Lung (tissue), 12 donors: Measurements from ENCODE around the gene NAALADL2. TPM values are rescaled to one million over a fixed set of nuclear protein-coding genes. Genes with fewer than 3 reads are reported as not detected.

Experiments used
- ATAC-seq: fragments of 200-7000 bp; cut with Tn5 transposase; one replicate; pipeline ENCODE4 v1.9.1; 2020; ENCODE audit warnings: moderate number of reproducible peaks; ENCODE audit not compliant: insufficient read depth, low FRiP score
- DNase-seq, 3 donors: peaks; one replicate each; pipeline ENCODE4 v3.0.0-alpha.2; 2013 to 2017
- H3K27ac ChIP-seq, 2 donors: one replicate each; pipeline ENCODE4 v1.5.1; 2013; ENCODE audit warnings: mild to moderate bottlenecking in 2 of 2, moderate library complexity in 2 of 2, control low read depth in 1 of 2, inconsistent platforms in 1 of 2, low read depth in 1 of 2, low read length in 1 of 2
- H3K27me3 ChIP-seq, 3 donors: one replicate each; pipeline ENCODE4 v1.5.1; 2013; ENCODE audit warnings: low read length in 2 of 3; ENCODE audit not compliant: control insufficient read depth in 3 of 3, insufficient read depth in 3 of 3
- H3K36me3 ChIP-seq, 4 donors: one replicate each; pipeline ENCODE4 v1.5.1; 2013; ENCODE audit warnings: low read length in 4 of 4, mild to moderate bottlenecking in 1 of 4, moderate library complexity in 1 of 4; ENCODE audit not compliant: control insufficient read depth in 4 of 4, insufficient read depth in 4 of 4
- H3K4me1 ChIP-seq, 5 donors: one replicate each; pipeline ENCODE4 v1.5.1; 2013; ENCODE audit warnings: low read length in 5 of 5, mild to moderate bottlenecking in 2 of 5, moderate library complexity in 1 of 5; ENCODE audit not compliant: control insufficient read depth in 5 of 5, insufficient read depth in 5 of 5
- H3K4me3 ChIP-seq: one replicate; pipeline ENCODE4 v1.5.1; 2013; ENCODE audit warnings: mild to moderate bottlenecking, control low read depth, moderate library complexity
- H3K9ac ChIP-seq, 2 donors: one replicate each; pipeline ENCODE4 v1.5.1; 2013; ENCODE audit warnings: low read length in 2 of 2, control low read depth in 1 of 2; ENCODE audit not compliant: insufficient read depth in 1 of 2
- H3K9me3 ChIP-seq, 4 donors: one replicate each; pipeline ENCODE4 v1.5.1; 2013; ENCODE audit warnings: low read length in 3 of 4, mild to moderate bottlenecking in 1 of 4, moderate library complexity in 1 of 4; ENCODE audit not compliant: control insufficient read depth in 4 of 4, insufficient read depth in 3 of 4
- CTCF ChIP-seq: IDR thresholded peaks from 2 replicates; pipeline ENCODE4 v1.5.1; 2012; ENCODE audit warnings: mild to moderate bottlenecking; ENCODE audit errors: control extremely low read depth, extremely low read depth
- WGBS, 2 donors: extraction: QIAGEN DNeasy Blood & Tissue Kit; methylation state at CpG; one replicate each; pipeline ENCODE4 v1.1.7; 2013; 5-methylcytosine and 5-hydroxymethylcytosine counted together
- polyA plus RNA-seq, 2 donors: library from polyadenylated mRNA; stranded (reverse); fragments of 200-250 nt; gene quantifications; one replicate each; pipeline ENCODE4 v1.2.1, GENCODE V29; 2013
- total RNA-seq, 2 donors: library from RNA; depleted of rRNA in 1 of 2; stranded (reverse); fragments of >200 nt in 1 of 2; gene quantifications; one replicate each; pipeline ENCODE4 v1.2.1, GENCODE V29; 2014 to 2021
- donor health status: control.
- donor health status: control.
- donor health status: Bipolar disorder and iron deficiency.
- donor health status: healthy.
- donor health status: DM: yes; HTN: yes; CAD: no.

NAALADL2 gene
- total and polyA plus RNA-seq, 4 donors, result 0.49 to 46.7 (median 4.7) TPM

GRCh38 chr3:175751089-175751488 is 892.0 kb downstream of the NAALADL2 start:
- WGBS, 2 donors, result 94 to 95% methylated on average over 2 of the region's 2 CpGs
- TF ChIP-seq CTCF, result no peak
- ATAC-seq, result no peak
- no peaks in the 10 kb centered on the region for H3K36me3 ChIP-seq
- H3K27ac ChIP-seq, result no peak overlapping the region
- H3K9ac ChIP-seq, result no peak overlapping the region
- H3K4me1 ChIP-seq, result no peaks in the 10 kb centered on the region
- DNase-seq, result no peak
- H3K4me3 ChIP-seq, result no peak overlapping the region
- no peaks in the 10 kb centered on the region for H3K9me3 ChIP-seq
- no peaks in the 10 kb centered on the region for H3K27me3 ChIP-seq

GRCh38 chr3:175763948-175764347 is 904.8 kb downstream of the NAALADL2 start:
- H3K4me3 ChIP-seq, result no peak overlapping the region
- DNase-seq, result no peak
- no peaks in the 10 kb centered on the region for H3K36me3 ChIP-seq
- TF ChIP-seq CTCF, result no peak
- no peak overlapping the region for H3K27ac ChIP-seq
- no peaks in the 10 kb centered on the region for H3K27me3 ChIP-seq
- H3K9me3 ChIP-seq, result peaks cover 0 to 2% (median 0%) of the 10 kb centered on the region in 4 donors
- H3K9ac ChIP-seq, result no peak overlapping the region
- ATAC-seq, result no peak
- H3K4me1 ChIP-seq, result no peaks in the 10 kb centered on the region

GRCh38 chr3:175764722-175765121 is 905.6 kb downstream of the NAALADL2 start:
- DNase-seq (no peak), ATAC-seq (no peak)
- H3K27me3 ChIP-seq, result no peaks in the 10 kb centered on the region
- no peaks in the 10 kb centered on the region for H3K36me3 ChIP-seq
- TF ChIP-seq CTCF, result no peak
- peaks cover 0 to 2% (median 0%) of the 10 kb centered on the region in 4 donors for H3K9me3 ChIP-seq
- no peak overlapping the region for H3K9ac ChIP-seq
- H3K27ac ChIP-seq, result no peak overlapping the region
- no peak overlapping the region for H3K4me3 ChIP-seq
- 91% methylated on average over 2 of the region's 2 CpGs for WGBS, 2 donors
- H3K4me1 ChIP-seq, result no peaks in the 10 kb centered on the region

GRCh38 chr3:175770426-175770825 is 911.3 kb downstream of the NAALADL2 start:
- H3K27me3 ChIP-seq, result no peaks in the 10 kb centered on the region
- no peaks in the 10 kb centered on the region for H3K4me1 ChIP-seq
- no peak overlapping the region for H3K9ac ChIP-seq
- no peaks in the 10 kb centered on the region for H3K36me3 ChIP-seq
- no peak for DNase-seq
- no peak for TF ChIP-seq CTCF
- no peak for ATAC-seq
- no peak overlapping the region for H3K4me3 ChIP-seq
- peaks cover 0 to 2% (median under 1%) of the 10 kb centered on the region in 4 donors for H3K9me3 ChIP-seq
- H3K27ac ChIP-seq, result no peak overlapping the region
